ENCODE results near the gene AGAP1. TPM values are rescaled to one million over a fixed set of nuclear protein-coding genes. Genes with fewer than 3 reads are reported as not detected.

The AGAP1 gene
- total RNA-seq, 1 donor from 2014 or later: 39.4 TPM

DNA sequence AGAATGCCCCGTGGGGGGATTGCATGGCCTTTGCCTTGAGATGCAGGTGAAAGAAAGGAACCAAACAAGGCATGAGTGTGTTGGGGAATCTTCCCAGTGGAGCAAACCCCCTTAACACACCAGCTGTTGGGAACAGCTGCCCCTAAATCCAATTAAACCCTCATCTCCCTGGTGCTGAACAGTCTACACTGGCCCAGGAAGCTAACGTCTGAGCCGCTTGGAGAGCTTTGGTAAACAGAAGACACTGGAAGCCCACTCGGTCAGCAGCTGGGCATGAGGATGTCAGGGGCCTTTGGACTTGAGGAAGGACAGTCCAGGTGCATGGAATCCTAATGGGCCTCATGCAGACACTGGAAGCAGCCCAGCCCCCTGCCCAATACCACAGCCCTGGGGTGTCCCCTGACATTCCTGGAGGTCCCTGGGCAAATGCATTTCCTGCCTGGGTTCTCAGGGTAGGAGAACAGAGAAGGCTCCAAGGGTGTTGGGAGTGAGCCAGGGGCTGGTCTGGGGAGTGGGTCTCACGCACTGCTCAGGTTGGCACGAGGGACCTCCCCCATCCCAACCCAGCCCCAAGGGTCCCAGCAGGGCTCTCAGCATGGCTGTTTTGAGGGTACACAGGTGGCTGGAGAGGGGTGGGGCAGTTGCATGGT lies 636.6 kb downstream of the AGAP1 start:
- Mint-ChIP-seq H3K9me3 (ENCODE audit: unreplicated experiment) (peaks cover 4% of the 10 kb centered on the region), H3K27ac (ENCODE audit: unreplicated experiment) (no peak overlapping the region)
- no peak for FAIRE-seq

GRCh38 chr2:236131073-236131692 lies 637.3 kb downstream of the AGAP1 start:
- H3K36me3 Mint-ChIP-seq (ENCODE audit: low read depth, unreplicated experiment): peaks cover 13% of the 10 kb centered on the region
- H3K79me2 ChIP-seq (ENCODE audit: insufficient read depth, low read length): no peaks in the 10 kb centered on the region
- H3K4me2 ChIP-seq (ENCODE audit: low read length): no peak overlapping the region
- TF ChIP-seq EZH2 (IDR thresholded peaks at IDR 0.05; ENCODE audit: insufficient read depth, low read length) (no peak), CTCF (IDR thresholded peaks at IDR 0.05; ENCODE audit: insufficient read depth, low read depth, low read length) (no peak)
- DNase-seq (ENCODE audit: low read depth): no peak
- no peaks in the 10 kb centered on the region for H3K9me3 ChIP-seq (ENCODE audit: insufficient read depth, low read depth, low read length)
- H3K36me3 ChIP-seq (ENCODE audit: insufficient read depth, low read length): no peaks in the 10 kb centered on the region
- no peaks in the 10 kb centered on the region for H3K27me3 ChIP-seq (ENCODE audit: insufficient read depth, low read length)
- no peak overlapping the region for H3K9ac ChIP-seq (ENCODE audit: low read length)
- no peak overlapping the region for H3K27ac Mint-ChIP-seq (ENCODE audit: unreplicated experiment)
- no peak overlapping the region for H3K27ac ChIP-seq (ENCODE audit: low read depth, low read length)
- H3K4me1 ChIP-seq (ENCODE audit: insufficient read depth, low read length): no peaks in the 10 kb centered on the region
- H3K27me3 Mint-ChIP-seq (ENCODE audit: low read depth, unreplicated experiment): no peaks in the 10 kb centered on the region
- FAIRE-seq: no peak
- H3K9me3 Mint-ChIP-seq (ENCODE audit: unreplicated experiment): peaks cover 4% of the 10 kb centered on the region
- no peak overlapping the region for H3K4me3 Mint-ChIP-seq (ENCODE audit: unreplicated experiment)
- no peaks in the 10 kb centered on the region for H3K4me1 Mint-ChIP-seq (ENCODE audit: low read depth, unreplicated experiment)
- no peaks in the 10 kb centered on the region for H4K20me1 ChIP-seq (ENCODE audit: insufficient read depth, low read length)
- H3K4me3 ChIP-seq (ENCODE audit: insufficient read depth, low read depth, low read length): no peak overlapping the region
- H2AFZ ChIP-seq (ENCODE audit: low read depth, low read length): no peak overlapping the region

More for the DNA sequence above, 636.6 kb downstream of the AGAP1 start:
- no peaks in the 10 kb centered on the region for H3K4me1 ChIP-seq (ENCODE audit: insufficient read depth, low read length)
- H3K27me3 Mint-ChIP-seq (ENCODE audit: low read depth, unreplicated experiment): no peaks in the 10 kb centered on the region
- H3K4me3 Mint-ChIP-seq (ENCODE audit: unreplicated experiment): no peak overlapping the region
- H3K36me3 Mint-ChIP-seq (ENCODE audit: low read depth, unreplicated experiment): peaks cover 13% of the 10 kb centered on the region
- no peak for DNase-seq (ENCODE audit: low read depth)
- H2AFZ ChIP-seq (ENCODE audit: low read depth, low read length): no peak overlapping the region
- TF ChIP-seq CTCF (IDR thresholded peaks at IDR 0.05; ENCODE audit: insufficient read depth, low read depth, low read length): no peak
- no peak for TF ChIP-seq EZH2 (IDR thresholded peaks at IDR 0.05; ENCODE audit: insufficient read depth, low read length)
- no peaks in the 10 kb centered on the region for H3K79me2 ChIP-seq (ENCODE audit: insufficient read depth, low read length)
- H3K4me3 ChIP-seq (ENCODE audit: insufficient read depth, low read depth, low read length): no peak overlapping the region
- H3K9ac ChIP-seq (ENCODE audit: low read length): no peak overlapping the region
- H3K27me3 ChIP-seq (ENCODE audit: insufficient read depth, low read length): no peaks in the 10 kb centered on the region
- no peaks in the 10 kb centered on the region for H3K4me1 Mint-ChIP-seq (ENCODE audit: low read depth, unreplicated experiment)
- no peak overlapping the region for H3K4me2 ChIP-seq (ENCODE audit: low read length)
- no peaks in the 10 kb centered on the region for H3K9me3 ChIP-seq (ENCODE audit: insufficient read depth, low read depth, low read length)
- no peaks in the 10 kb centered on the region for H3K36me3 ChIP-seq (ENCODE audit: insufficient read depth, low read length)
- no peak overlapping the region for H3K27ac ChIP-seq (ENCODE audit: low read depth, low read length)
- no peaks in the 10 kb centered on the region for H4K20me1 ChIP-seq (ENCODE audit: insufficient read depth, low read length)
